Endothelial cell of umbilical vein (primary cell): ENCODE results near the gene ARMC7. TPM values are rescaled to one million over a fixed set of nuclear protein-coding genes. Genes with fewer than 3 reads are reported as not detected.

Source experiments
- BruUV-seq: library from RNA; stranded (reverse); fragments of 400-500 nt; replicated peaks from 2 replicates; lab custom pipeline; 2021; lab: Mats Ljungman, UMichigan
- CTCF ChIA-PET: fragments of 300-600, 350-600 bp; sonication (Branson Sonifier 250); formaldehyde crosslinking; loops from one replicate; lab custom pipeline; 2021; ENCODE audit warnings: antibody characterized with exemption, inconsistent platforms; lab: Charles Lee
- POLR2A ChIA-PET: fragments of 300-600, 350-600 bp; sonication (Branson Sonifier 250); formaldehyde crosslinking; loops from one replicate; lab custom pipeline; 2021; ENCODE audit warnings: antibody characterized with exemption, inconsistent platforms; lab: Charles Lee
- DNase-seq: peaks from one replicate; pipeline ENCODE4 v3.0.0-alpha.2; 2011; ENCODE audit warnings: low read depth, low spot score
- FAIRE-seq: peaks from 2 replicates; lab custom pipeline; 2011; peaks lifted over from hg19 to GRCh38; lab: Jason Lieb, UNC
- H2AFZ ChIP-seq: 2 replicates; pipeline ENCODE4 v1.6.0; 2012; ENCODE audit warnings: low read depth, low read length, control low read depth, inconsistent platforms
- H3K27ac ChIP-seq: 2 replicates; pipeline ENCODE4 v1.5.1; 2011; ENCODE audit warnings: low read depth, mild to moderate bottlenecking, control low read depth, low read length, moderate library complexity; ENCODE audit not compliant: insufficient read depth
- H3K27me3 ChIP-seq, 2 experiments: 2 replicates each; pipeline versions ENCODE4 v1.6.0 to v1.6.1; 2011; ENCODE audit warnings: low read length in 2 of 2, mixed read lengths in 1 of 2; ENCODE audit not compliant: control insufficient read depth in 2 of 2, insufficient read depth in 2 of 2
- H3K36me3 ChIP-seq, 2 experiments: 2 replicates in 1 of 2; 3 replicates in 1 of 2; pipeline ENCODE4 v1.5.1; 2011; ENCODE audit warnings: low read length in 2 of 2, mild to moderate bottlenecking in 1 of 2, moderate library complexity in 1 of 2; ENCODE audit not compliant: control insufficient read depth in 2 of 2, insufficient read depth in 2 of 2; ENCODE audit errors: extremely low read depth in 1 of 2
- H3K4me1 ChIP-seq: 3 replicates; pipeline ENCODE4 v1.5.1; 2011; ENCODE audit warnings: mild to moderate bottlenecking, low read length; ENCODE audit not compliant: control insufficient read depth, insufficient read depth; ENCODE audit errors: extremely low read depth
- H3K4me2 ChIP-seq: 2 replicates; pipeline ENCODE4 v1.6.1; 2011; ENCODE audit warnings: low read length, control low read depth, mixed read lengths; ENCODE audit not compliant: insufficient read depth
- H3K4me3 ChIP-seq, 3 experiments: fragments of 200-600 bp in 1 of 3; sonication (generic), shearing (Covaris generic) in 1 of 3; replicated peaks in 1 of 3; 2 replicates each; pipeline ENCODE4 v1.5.1; 2011 to 2016; ENCODE audit warnings: control low read depth in 3 of 3, low read length in 3 of 3, mild to moderate bottlenecking in 2 of 3, inconsistent platforms in 1 of 3, low read depth in 1 of 3, moderate library complexity in 1 of 3; ENCODE audit not compliant: insufficient read depth in 1 of 3
- H3K79me2 ChIP-seq: 2 replicates; pipeline ENCODE4 v1.6.0; 2012; ENCODE audit warnings: low read length, inconsistent platforms; ENCODE audit not compliant: control insufficient read depth, insufficient read depth
- H3K9ac ChIP-seq: replicated peaks from 2 replicates; pipeline ENCODE3; 2011; ENCODE audit warnings: low read length, control low read depth; ENCODE audit not compliant: insufficient read depth; ENCODE audit errors: extremely low read depth
- H3K9me1 ChIP-seq: replicated peaks from 3 replicates; pipeline ENCODE4 v1.6.0; 2011; ENCODE audit warnings: mild to moderate bottlenecking, low read length; ENCODE audit not compliant: control insufficient read depth, insufficient read depth; ENCODE audit errors: extremely low read depth
- H3K9me3 ChIP-seq: replicated peaks from 2 replicates; pipeline ENCODE4 v1.5.1; 2012; ENCODE audit warnings: low read length, inconsistent platforms; ENCODE audit not compliant: control insufficient read depth, insufficient read depth
- H4K20me1 ChIP-seq: replicated peaks from 2 replicates; pipeline ENCODE3; 2011; ENCODE audit warnings: mild to moderate bottlenecking, low read length; ENCODE audit not compliant: control insufficient read depth, insufficient read depth; ENCODE audit errors: extremely low read depth
- EZH2 ChIP-seq: IDR thresholded peaks from 2 replicates; pipeline ENCODE4 v1.6.1; 2012; ENCODE audit warnings: borderline replicate concordance, low read depth, mild to moderate bottlenecking, moderate library complexity, low read length, inconsistent platforms; ENCODE audit not compliant: severe bottlenecking
- FOS ChIP-seq: IDR thresholded peaks from 2 replicates; pipeline ENCODE4 v1.6.1; 2011; ENCODE audit warnings: mild to moderate bottlenecking, low read length, moderate library complexity, borderline replicate concordance; ENCODE audit not compliant: insufficient read depth
- GATA2 ChIP-seq: IDR thresholded peaks from 2 replicates; pipeline ENCODE4 v1.7.0; 2011; ENCODE audit warnings: low read depth, mild to moderate bottlenecking, moderate library complexity, mixed read lengths, low read length; ENCODE audit not compliant: insufficient read length, insufficient read depth
- JUN ChIP-seq: IDR thresholded peaks from 2 replicates; pipeline ENCODE4 v1.6.1; 2011; ENCODE audit warnings: borderline replicate concordance, low read depth; ENCODE audit not compliant: insufficient read length, insufficient read depth
- MYC ChIP-seq: IDR thresholded peaks from one replicate; pipeline ENCODE4 v1.6.1; 2011; ENCODE audit warnings: mild to moderate bottlenecking, low read depth, low read length
- POLR2A ChIP-seq: IDR thresholded peaks from 2 replicates; pipeline ENCODE4 v1.6.1; 2012; ENCODE audit warnings: low read depth, mild to moderate bottlenecking, control low read depth, low read length
- POLR2AphosphoS5 ChIP-seq: IDR thresholded peaks from 2 replicates; pipeline ENCODE4 v1.6.1; 2012; ENCODE audit warnings: low read depth, mild to moderate bottlenecking, control low read depth, low read length, moderate library complexity; ENCODE audit not compliant: insufficient read depth
- dilution Hi-C: fragments of 300-500 bp; cut with MboI; formaldehyde crosslinking; loops from one replicate; pipeline ENCODE4 v1.15.0; 2019; ENCODE audit warnings: low sequenced_read_pairs; ENCODE audit not compliant: extremely low pct_ligation_motif_present
- intact Hi-C: fragments of 100-400 bp; cut with micrococcal nuclease; formaldehyde crosslinking; loops from one replicate; pipeline ENCODE4 v1.10.0; 2022
- polyA plus RNA-seq, 4 experiments: library from polyadenylated mRNA; depleted of rRNA in 3 of 4; stranded (reverse) in 3 of 4; unstranded in 1 of 4; fragments of >200 nt; gene quantifications; 2 replicates each; pipeline versions ENCODE4 v1.2.1 to v1.2.3, GENCODE V29; 2011 to 2012; ENCODE audit warnings: missing spikeins in 1 of 4
- total RNA-seq: library from RNA; stranded (reverse); gene quantifications from 2 replicates; pipeline ENCODE4 v1.2.3, GENCODE V29; 2021
- TF ChIP-seq, protein P1 (sequence below), 2 donors: IDR thresholded peaks; 1 replicate in 1 of 2; 2 replicates in 1 of 2; pipeline ENCODE4 v1.5.1; 2011; ENCODE audit warnings: low read length in 2 of 2, mild to moderate bottlenecking in 2 of 2, moderate library complexity in 2 of 2, control low read depth in 1 of 2, inconsistent platforms in 1 of 2, low read depth in 1 of 2; ENCODE audit not compliant: insufficient read depth in 1 of 2; ENCODE audit errors: extremely low read depth in 1 of 2
- TF ChIP-seq, protein P2 (sequence below): IDR thresholded peaks from 2 replicates; pipeline ENCODE4 v1.6.1; 2011; ENCODE audit not compliant: insufficient read depth, insufficient read length

Gene ARMC7
- total and polyA plus RNA-seq, 2 donors (not counting 3 experiments of a cell fraction or from before 2014, with no cell fraction given) = 11.8 to 15.7 TPM

DNA sequence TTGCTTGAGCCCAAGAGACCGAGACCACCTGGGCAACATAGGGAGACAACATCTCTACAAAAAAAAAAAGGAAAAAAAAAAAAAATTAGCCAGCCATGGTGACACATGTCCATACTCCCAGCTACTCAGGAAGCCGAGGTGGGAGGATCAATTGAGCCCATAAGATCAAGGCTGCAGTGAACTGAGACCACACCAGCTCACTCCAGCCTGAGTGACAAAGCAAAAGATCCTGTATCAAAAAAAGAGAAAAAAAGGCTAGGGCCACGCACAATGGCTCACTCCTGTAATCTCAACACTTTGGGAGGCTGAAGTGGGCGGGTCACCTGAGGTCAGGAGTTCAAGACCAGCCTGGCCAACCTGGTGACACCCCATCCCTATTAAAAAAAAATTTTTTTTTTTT is 59.2 kb downstream of the ARMC7 start:
- FAIRE-seq (no peak), DNase-seq (no peak)
- no peak for TF ChIP-seq JUN
- TF ChIP-seq EZH2 = no peak
- TF ChIP-seq MYC = no peak
- TF ChIP-seq, protein P1, sequence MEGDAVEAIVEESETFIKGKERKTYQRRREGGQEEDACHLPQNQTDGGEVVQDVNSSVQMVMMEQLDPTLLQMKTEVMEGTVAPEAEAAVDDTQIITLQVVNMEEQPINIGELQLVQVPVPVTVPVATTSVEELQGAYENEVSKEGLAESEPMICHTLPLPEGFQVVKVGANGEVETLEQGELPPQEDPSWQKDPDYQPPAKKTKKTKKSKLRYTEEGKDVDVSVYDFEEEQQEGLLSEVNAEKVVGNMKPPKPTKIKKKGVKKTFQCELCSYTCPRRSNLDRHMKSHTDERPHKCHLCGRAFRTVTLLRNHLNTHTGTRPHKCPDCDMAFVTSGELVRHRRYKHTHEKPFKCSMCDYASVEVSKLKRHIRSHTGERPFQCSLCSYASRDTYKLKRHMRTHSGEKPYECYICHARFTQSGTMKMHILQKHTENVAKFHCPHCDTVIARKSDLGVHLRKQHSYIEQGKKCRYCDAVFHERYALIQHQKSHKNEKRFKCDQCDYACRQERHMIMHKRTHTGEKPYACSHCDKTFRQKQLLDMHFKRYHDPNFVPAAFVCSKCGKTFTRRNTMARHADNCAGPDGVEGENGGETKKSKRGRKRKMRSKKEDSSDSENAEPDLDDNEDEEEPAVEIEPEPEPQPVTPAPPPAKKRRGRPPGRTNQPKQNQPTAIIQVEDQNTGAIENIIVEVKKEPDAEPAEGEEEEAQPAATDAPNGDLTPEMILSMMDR (IDR thresholded peaks at IDR 0.05; ENCODE audit: extremely low read depth in 1 of 2, insufficient read depth in 1 of 2, low read depth in 1 of 2, low read length in 2 of 2) = no peak
- no peaks in the 10 kb centered on the region for H3K9me3 ChIP-seq
- H3K9ac ChIP-seq = no peak overlapping the region
- ChIA-PET CTCF (interaction anchor here (0.9 to 5.1 kb wide), 5 partner anchors 32 to 56 kb away, joined by 4 to 171 read pairs (median 7); partner anchors contain the start of gene NT5C), POLR2A (interaction anchor here (0.7 kb wide), 1 partner anchor 15 kb away, joined by 3 read pairs; the partner anchor contains the start of gene JPT1)
- intact Hi-C loops (no loop called here), dilution Hi-C loops (no loop called here)
- no peak overlapping the region for H2AFZ ChIP-seq
- H3K4me1 ChIP-seq = no peaks in the 10 kb centered on the region
- peaks cover 6 to 30% of the 10 kb centered on the region in 2 experiments for H3K36me3 ChIP-seq
- no peaks in the 10 kb centered on the region for H3K27me3 ChIP-seq
- H4K20me1 ChIP-seq = no peaks in the 10 kb centered on the region
- H3K9me1 ChIP-seq = no peaks in the 10 kb centered on the region
- H3K79me2 ChIP-seq = peaks cover 28% of the 10 kb centered on the region
- no peak overlapping the region for H3K4me3 ChIP-seq
- no TSS peak for BruUV-seq
- H3K4me2 ChIP-seq = no peak overlapping the region
- H3K27ac ChIP-seq = no peak overlapping the region

DNA sequence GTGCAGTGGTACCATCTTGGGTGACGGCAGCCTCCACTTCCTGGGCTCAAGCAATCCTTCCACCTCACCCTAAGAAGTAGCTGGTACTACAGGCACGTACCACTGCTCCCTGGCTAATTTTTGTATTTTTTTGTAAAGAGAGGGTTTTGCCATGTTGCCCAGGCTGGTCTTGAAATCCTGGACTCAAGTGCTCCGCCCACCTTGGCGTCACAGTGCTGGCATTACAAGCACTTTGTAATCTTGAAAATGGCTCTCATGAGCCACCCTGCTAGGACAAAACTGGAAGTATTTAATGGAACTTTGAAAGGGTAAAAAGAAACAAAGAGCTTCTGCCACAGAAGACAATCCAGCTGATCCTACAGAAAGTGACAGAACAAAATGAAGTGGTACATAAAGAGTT is 63.8 kb downstream of the ARMC7 start:
- Histone ChIP-seq H3K9ac (no peak overlapping the region), H3K4me1 (no peaks in the 10 kb centered on the region), H3K27me3 (no peaks in the 10 kb centered on the region), H3K79me2 (peaks cover 53% of the 10 kb centered on the region), H3K36me3 (peaks cover 13 to 38% of the 10 kb centered on the region in 2 experiments), H3K4me2 (no peak overlapping the region), H3K27ac (no peak overlapping the region), H4K20me1 (no peaks in the 10 kb centered on the region), H3K9me3 (no peaks in the 10 kb centered on the region), H3K9me1 (no peaks in the 10 kb centered on the region), H3K4me3 (no peak overlapping the region), H2AFZ (no peak overlapping the region)
- no peak for DNase-seq
- CTCF ChIA-PET = interaction anchor here (0.7 to 5.1 kb wide), 8 partner anchors 14 to 212 kb away, joined by 3 to 171 read pairs (median 4); no protein-coding TSS in a partner anchor
- intact Hi-C loops (no loop called here), dilution Hi-C loops (no loop called here)
- no TSS peak for BruUV-seq
- no peak for FAIRE-seq
- TF ChIP-seq, protein P1 (IDR thresholded peaks at IDR 0.05; ENCODE audit: extremely low read depth in 1 of 2, insufficient read depth in 1 of 2, low read depth in 1 of 2, low read length in 2 of 2) = no peak
- TF ChIP-seq MYC (no peak), EZH2 (no peak), FOS (no peak), POLR2A (no peak), JUN (no peak), GATA2 (no peak), POLR2AphosphoS5 (no peak)
- TF ChIP-seq, protein P2, sequence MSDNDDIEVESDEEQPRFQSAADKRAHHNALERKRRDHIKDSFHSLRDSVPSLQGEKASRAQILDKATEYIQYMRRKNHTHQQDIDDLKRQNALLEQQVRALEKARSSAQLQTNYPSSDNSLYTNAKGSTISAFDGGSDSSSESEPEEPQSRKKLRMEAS = no peak
- POLR2A ChIA-PET = no interaction called here
